Inferior parietal cortex (tissue), 1 donor: ENCODE measurements around the gene TFDP2.
A peak's percentile ranks its signal among the peaks of the same experiment; 100 is the strongest.
"Not testable (repeated sequence)": the region's sequence is repeated elsewhere in the genome, so short reads cannot be mapped to it uniquely, and the experiment has no call there.

ENCODE experiments used
- DNase-seq: peaks from one replicate; pipeline ENCODE4 v3.0.0-alpha.2; 2016; ENCODE audit errors: extremely low spot score

TFDP2 gene

GRCh38 chr3:141926929-141927328, 222.4 kb downstream of the TFDP2 start:
- no peak for DNase-seq

GRCh38 chr3:141925677-141926076, 223.7 kb downstream of the TFDP2 start:
- not testable (repeated sequence) for DNase-seq

GRCh38 chr3:141921316-141921715, 228.0 kb downstream of the TFDP2 start:
- no peak for DNase-seq

GRCh38 chr3:141920701-141921100, 228.6 kb downstream of the TFDP2 start:
- no peak for DNase-seq

GRCh38 chr3:141915766-141916165, 233.6 kb downstream of the TFDP2 start:
- DNase-seq, result no peak

GRCh38 chr3:141915016-141915415, 234.3 kb downstream of the TFDP2 start:
- no peak for DNase-seq

- DNase-seq, result no peak
These were observed 235.0 kb downstream of the TFDP2 start for GRCh38 chr3:141914311-141914710.

GRCh38 chr3:141913150-141913811, 236.1 kb downstream of the TFDP2 start:
- peak; percentile 22 for DNase-seq

- DNase-seq, result not testable (repeated sequence)
These were observed 239.4 kb downstream of the TFDP2 start for GRCh38 chr3:141909986-141910385.

- no peak for DNase-seq
These were observed 239.9 kb downstream of the TFDP2 start for GRCh38 chr3:141909408-141909807.

GRCh38 chr3:141905129-141905528, 244.2 kb downstream of the TFDP2 start:
- no peak for DNase-seq

GRCh38 chr3:141904203-141904602, 245.1 kb downstream of the TFDP2 start:
- DNase-seq, result no peak

GRCh38 chr3:141901914-141902313, 247.4 kb downstream of the TFDP2 start:
- DNase-seq, result no peak

GRCh38 chr3:141900343-141900742, 249.0 kb downstream of the TFDP2 start:
- no peak for DNase-seq

GRCh38 chr3:141898908-141899307, 250.4 kb downstream of the TFDP2 start:
- no peak for DNase-seq

- DNase-seq, result no peak
These were observed 253.6 kb downstream of the TFDP2 start for GRCh38 chr3:141895731-141896130.

- DNase-seq, result no peak
These were observed 254.7 kb downstream of the TFDP2 start for GRCh38 chr3:141894524-141895176.
